ENCODE data around the gene MLC1.

DNA sequence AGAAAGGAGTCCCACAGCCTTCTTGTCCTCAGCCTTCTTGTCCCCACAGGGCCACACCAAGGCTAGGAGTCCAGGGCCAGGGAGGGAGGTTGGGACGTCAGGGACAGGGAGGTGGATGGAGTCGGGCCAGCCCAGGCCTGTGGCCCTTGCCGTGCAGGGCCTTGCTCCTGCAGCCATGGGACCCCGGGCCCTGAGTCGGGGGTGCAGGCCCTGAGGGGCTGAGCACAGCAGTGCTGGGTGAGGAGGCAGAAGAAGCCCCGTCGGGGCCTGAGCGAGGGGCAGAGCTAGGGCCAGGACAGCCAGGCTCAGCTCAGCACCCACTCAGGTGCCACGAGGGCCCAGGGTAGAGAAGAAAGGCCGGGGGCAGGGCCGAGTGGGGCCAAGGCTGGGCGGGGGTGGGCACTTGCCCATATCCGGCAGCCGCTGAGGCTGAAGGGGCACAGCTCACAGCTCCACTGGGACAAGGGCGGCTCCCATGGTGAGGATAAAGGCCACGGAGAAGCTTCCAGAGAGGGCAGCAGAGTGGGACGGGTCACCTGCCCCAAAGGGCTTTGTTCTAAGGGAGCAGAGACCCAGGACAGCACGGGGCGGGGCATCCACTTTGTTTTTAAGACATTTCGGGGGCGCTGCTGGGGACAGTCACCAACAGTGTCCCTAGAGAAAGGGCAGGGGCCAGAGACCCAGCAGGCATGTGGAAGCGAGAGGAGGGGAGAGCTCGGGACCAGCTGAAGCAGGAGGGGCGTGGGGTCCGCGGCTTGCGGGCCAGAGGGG is 3.6 kb downstream of the MLC1 start:
- TF ChIP-seq, protein P1, sequence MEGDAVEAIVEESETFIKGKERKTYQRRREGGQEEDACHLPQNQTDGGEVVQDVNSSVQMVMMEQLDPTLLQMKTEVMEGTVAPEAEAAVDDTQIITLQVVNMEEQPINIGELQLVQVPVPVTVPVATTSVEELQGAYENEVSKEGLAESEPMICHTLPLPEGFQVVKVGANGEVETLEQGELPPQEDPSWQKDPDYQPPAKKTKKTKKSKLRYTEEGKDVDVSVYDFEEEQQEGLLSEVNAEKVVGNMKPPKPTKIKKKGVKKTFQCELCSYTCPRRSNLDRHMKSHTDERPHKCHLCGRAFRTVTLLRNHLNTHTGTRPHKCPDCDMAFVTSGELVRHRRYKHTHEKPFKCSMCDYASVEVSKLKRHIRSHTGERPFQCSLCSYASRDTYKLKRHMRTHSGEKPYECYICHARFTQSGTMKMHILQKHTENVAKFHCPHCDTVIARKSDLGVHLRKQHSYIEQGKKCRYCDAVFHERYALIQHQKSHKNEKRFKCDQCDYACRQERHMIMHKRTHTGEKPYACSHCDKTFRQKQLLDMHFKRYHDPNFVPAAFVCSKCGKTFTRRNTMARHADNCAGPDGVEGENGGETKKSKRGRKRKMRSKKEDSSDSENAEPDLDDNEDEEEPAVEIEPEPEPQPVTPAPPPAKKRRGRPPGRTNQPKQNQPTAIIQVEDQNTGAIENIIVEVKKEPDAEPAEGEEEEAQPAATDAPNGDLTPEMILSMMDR (IDR thresholded peaks at IDR 0.05): no peak
- TF ChIP-seq POLR2A (IDR thresholded peaks at IDR 0.05): no peak

Measured in esophagus squamous epithelium (tissue), 4 donors.